GM12891 (cell line): ENCODE results near the gene ATG14.

Experiments used
- DNase-seq: peaks from one replicate; pipeline ENCODE4 v3.0.0; 2011; ENCODE audit warnings: low spot score; ENCODE audit not compliant: insufficient read length
- FAIRE-seq: peaks from 2 replicates; lab custom pipeline; 2011; peaks lifted over from hg19 to GRCh38; lab: Jason Lieb, UNC
- PAX5 ChIP-seq: IDR thresholded peaks from 2 replicates; pipeline ENCODE4 v1.6.1; 2011; ENCODE audit warnings: low read length, moderate library complexity, mild to moderate bottlenecking; ENCODE audit not compliant: insufficient read depth, severe bottlenecking
- POLR2A ChIP-seq: IDR thresholded peaks from 2 replicates; pipeline ENCODE4 v1.6.1; 2011; ENCODE audit warnings: low read depth, low read length, control low read depth
- POLR2AphosphoS5 ChIP-seq: IDR thresholded peaks from 2 replicates; pipeline ENCODE4 v1.6.1; 2011; ENCODE audit warnings: low read depth, low read length, control low read depth
- POU2F2 ChIP-seq: IDR thresholded peaks from 2 replicates; pipeline ENCODE4 v1.6.1; 2011; ENCODE audit warnings: low read depth, mild to moderate bottlenecking, control low read depth, low read length, moderate library complexity
- SPI1 ChIP-seq: IDR thresholded peaks from 2 replicates; pipeline ENCODE4 v1.6.1; 2011; ENCODE audit warnings: low read depth, low read length, control low read depth
- TAF1 ChIP-seq: IDR thresholded peaks from 2 replicates; pipeline ENCODE4 v1.6.1; 2011; ENCODE audit warnings: low read depth, low read length, control low read depth

The ATG14 gene

GRCh38 chr14:55359307-55359706 lies 52.3 kb downstream of the ATG14 start:
- TF ChIP-seq POU2F2 (no peak), POLR2A (no peak), POLR2AphosphoS5 (no peak), TAF1 (no peak)
- DNase-seq (no peak), FAIRE-seq (peak; percentile 57)

DNA sequence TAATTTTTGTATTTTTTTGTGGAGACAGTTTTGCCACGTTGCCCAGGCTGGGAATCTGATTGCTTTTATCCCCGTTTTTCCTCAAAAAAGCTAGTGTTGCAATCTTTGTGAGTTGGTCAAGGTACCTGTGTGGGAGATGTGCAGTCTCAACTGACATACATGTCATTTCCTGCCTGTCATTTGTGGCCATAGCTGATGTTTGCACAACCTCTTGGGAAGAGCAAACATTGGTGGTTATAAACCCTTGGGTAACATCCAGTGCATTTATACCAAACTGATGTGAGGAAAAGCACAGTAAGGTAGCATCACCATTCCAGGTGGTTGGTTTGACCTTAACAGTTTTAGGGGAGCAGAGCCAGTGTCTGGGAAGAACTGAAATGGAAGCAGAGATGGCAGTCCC lies 54.7 kb downstream of the ATG14 start:
- no peak for TF ChIP-seq POLR2AphosphoS5
- TF ChIP-seq PAX5: no peak
- TF ChIP-seq POU2F2: no peak
- TF ChIP-seq TAF1: no peak
- no peak for TF ChIP-seq SPI1
- no peak for TF ChIP-seq POLR2A
- DNase-seq: no peak
- FAIRE-seq: no peak

GRCh38 chr14:55355922-55356321 lies 55.7 kb downstream of the ATG14 start:
- DNase-seq (no peak), FAIRE-seq (no peak)
- TF ChIP-seq POU2F2: no peak
- TF ChIP-seq SPI1: no peak
- no peak for TF ChIP-seq PAX5
- TF ChIP-seq TAF1: no peak
- no peak for TF ChIP-seq POLR2AphosphoS5
- TF ChIP-seq POLR2A: no peak

DNA sequence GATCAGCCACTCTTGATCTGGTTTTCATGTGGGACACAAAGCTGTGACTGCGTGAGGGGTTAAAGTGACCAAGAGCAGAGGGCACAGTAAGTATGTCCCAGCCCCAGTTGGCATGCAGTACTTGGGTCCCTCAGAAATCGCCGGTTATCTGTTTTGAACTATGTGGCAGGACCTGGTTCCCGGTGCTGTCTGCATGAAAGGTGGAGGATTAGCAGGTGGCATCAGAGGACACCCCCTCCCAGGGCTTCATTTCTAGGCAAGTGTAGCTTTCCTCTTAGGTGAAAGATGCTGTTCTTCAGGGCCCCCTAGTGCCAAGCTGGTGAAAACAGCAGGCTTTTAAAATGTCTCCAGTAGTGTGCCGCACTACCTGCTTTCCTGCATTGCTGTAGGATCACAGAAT lies 57.1 kb downstream of the ATG14 start:
- TF ChIP-seq POLR2A (no peak), PAX5 (no peak), SPI1 (no peak), POU2F2 (no peak), POLR2AphosphoS5 (no peak), TAF1 (no peak)
- FAIRE-seq: peak; percentile 66
- DNase-seq: no peak

GRCh38 chr14:55353686-55354467 lies 57.8 kb downstream of the ATG14 start:
- TF ChIP-seq POU2F2: no peak
- no peak for TF ChIP-seq PAX5
- DNase-seq (no peak), FAIRE-seq (no peak)

DNA sequence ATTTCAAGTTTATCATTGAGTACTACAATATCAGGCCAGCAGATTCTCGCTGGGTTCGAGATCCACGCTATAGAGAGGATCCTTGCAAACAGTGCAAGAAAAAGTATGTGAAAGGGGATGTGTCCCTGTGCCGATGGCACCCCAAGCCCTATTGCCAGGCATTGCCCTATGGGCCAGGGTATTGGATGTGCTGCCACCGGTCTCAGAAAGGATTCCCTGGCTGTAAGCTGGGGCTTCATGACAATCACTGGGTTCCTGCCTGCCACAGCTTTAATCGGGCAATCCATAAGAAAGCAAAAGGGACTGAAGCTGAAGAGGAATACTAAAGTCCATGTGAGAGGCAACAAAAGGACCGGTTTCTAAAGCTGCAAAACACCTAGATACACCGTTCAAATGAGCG lies 59.4 kb downstream of the ATG14 start:
- TF ChIP-seq POLR2A (no peak), PAX5 (no peak), TAF1 (no peak), SPI1 (no peak), POU2F2 (no peak), POLR2AphosphoS5 (no peak)
- DNase-seq (no peak), FAIRE-seq (no peak)

- FAIRE-seq: no peak
- no peak for TF ChIP-seq POLR2A
- TF ChIP-seq POLR2AphosphoS5: no peak
- TF ChIP-seq TAF1: no peak
- TF ChIP-seq SPI1: no peak
- no peak for TF ChIP-seq PAX5
- no peak for TF ChIP-seq POU2F2
- DNase-seq: no peak
Measured at GRCh38 chr14:55351111-55351510, 60.5 kb downstream of the ATG14 start.

DNA sequence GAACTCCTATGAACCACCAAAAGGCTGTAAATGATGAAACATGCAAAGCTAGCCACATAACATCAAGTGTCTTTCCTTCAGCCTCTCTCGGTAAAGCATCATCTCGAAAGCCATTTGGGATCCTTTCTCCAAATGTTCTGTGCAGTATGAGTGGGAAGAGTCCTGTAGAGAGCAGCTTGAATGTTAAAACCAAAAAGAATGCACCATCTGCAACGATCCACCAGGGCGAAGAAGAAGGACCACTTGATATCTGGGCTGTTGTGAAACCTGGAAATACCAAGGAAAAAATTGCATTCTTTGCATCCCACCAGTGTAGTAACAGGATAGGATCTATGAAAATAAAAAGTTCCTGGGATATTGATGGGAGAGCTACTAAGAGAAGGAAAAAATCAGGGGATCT lies 61.2 kb downstream of the ATG14 start:
- no peak for FAIRE-seq
- no peak for DNase-seq
- TF ChIP-seq PAX5 (no peak), POLR2A (no peak), POLR2AphosphoS5 (no peak), TAF1 (no peak), POU2F2 (no peak), SPI1 (no peak)

DNA sequence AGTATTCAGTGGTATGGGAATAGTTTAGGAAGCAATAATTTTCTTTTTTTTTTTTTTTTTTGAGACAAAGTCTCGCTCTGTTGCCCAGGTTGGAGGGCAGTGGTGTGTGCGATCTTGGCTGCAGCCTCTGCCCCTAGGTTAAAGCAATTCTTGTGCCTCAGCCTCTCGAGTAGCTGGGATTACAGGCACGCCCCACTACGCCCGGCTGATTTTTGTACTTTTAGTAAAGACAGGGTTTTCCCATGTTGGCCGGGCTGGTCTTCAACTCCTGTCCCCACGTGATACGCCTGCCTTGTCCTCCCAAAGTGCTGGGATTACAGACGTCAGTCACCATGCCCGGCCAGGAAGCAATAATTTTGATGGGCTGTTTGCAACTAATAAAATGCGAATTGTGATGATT lies 62.1 kb downstream of the ATG14 start:
- DNase-seq: no peak
- TF ChIP-seq SPI1 (no peak), POLR2A (no peak), POU2F2 (no peak), POLR2AphosphoS5 (no peak), PAX5 (no peak), TAF1 (no peak)
- peak; percentile 69 for FAIRE-seq

GRCh38 chr14:55348766-55349453 lies 62.7 kb downstream of the ATG14 start:
- TF ChIP-seq POLR2AphosphoS5: no peak
- peak; percentile 91 for TF ChIP-seq SPI1
- no peak for TF ChIP-seq PAX5
- no peak for TF ChIP-seq POU2F2
- no peak for TF ChIP-seq POLR2A
- no peak for TF ChIP-seq TAF1
- DNase-seq (no peak), FAIRE-seq (peak; percentile 94)
